Esophagus squamous epithelium (tissue), 4 donors: ENCODE results near the gene YAF2.

Experiments
- POLR2A ChIP-seq, 4 donors: fragments of 450-650 bp; IDR thresholded peaks; one replicate each; pipeline ENCODE4 v1.6.1; 2017; ENCODE audit warnings: antibody characterized with exemption in 4 of 4, mild to moderate bottlenecking in 4 of 4, moderate library complexity in 3 of 4
- TF ChIP-seq, protein P1 (sequence below), 6 experiments: fragments of 450-650 bp in 4 of 6; fragments of 200-600 bp in 2 of 6; sonication (generic) in 2 of 6; IDR thresholded peaks; one replicate each; pipeline ENCODE4 v1.5.1; 2016 to 2019; ENCODE audit warnings: antibody characterized with exemption in 6 of 6, mild to moderate bottlenecking in 4 of 6, moderate library complexity in 4 of 6

DNA sequence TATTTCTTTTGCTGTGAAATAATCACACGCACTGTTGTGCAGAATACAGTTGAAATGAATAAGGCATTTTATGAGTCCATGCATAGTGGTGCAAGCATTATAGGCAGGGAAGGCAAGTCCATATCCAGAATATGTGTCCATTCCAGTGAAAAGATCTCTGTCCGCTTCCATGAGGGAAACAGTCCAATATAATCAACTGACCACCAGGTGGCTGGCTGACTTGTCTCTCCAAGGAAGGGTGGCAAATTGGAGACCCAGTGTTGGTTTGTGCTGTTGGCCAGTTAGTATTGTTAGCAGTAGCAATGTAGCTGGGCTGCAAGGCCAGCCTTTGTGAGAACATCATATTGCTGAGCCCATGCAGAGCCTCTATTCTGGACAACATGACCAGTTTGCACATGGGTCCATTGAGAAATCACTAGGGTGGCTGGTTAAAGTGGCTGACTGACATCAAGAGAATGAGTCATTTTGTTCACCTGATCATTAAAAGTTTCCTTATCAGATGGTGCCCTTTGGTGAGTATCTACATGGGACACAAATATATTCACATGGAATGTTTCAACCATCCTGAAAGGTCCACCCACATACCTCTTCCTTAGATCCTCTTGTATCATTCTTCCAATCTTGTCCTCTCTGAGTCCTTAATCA lies 17.3 kb upstream of the YAF2 start:
- TF ChIP-seq, protein P1, sequence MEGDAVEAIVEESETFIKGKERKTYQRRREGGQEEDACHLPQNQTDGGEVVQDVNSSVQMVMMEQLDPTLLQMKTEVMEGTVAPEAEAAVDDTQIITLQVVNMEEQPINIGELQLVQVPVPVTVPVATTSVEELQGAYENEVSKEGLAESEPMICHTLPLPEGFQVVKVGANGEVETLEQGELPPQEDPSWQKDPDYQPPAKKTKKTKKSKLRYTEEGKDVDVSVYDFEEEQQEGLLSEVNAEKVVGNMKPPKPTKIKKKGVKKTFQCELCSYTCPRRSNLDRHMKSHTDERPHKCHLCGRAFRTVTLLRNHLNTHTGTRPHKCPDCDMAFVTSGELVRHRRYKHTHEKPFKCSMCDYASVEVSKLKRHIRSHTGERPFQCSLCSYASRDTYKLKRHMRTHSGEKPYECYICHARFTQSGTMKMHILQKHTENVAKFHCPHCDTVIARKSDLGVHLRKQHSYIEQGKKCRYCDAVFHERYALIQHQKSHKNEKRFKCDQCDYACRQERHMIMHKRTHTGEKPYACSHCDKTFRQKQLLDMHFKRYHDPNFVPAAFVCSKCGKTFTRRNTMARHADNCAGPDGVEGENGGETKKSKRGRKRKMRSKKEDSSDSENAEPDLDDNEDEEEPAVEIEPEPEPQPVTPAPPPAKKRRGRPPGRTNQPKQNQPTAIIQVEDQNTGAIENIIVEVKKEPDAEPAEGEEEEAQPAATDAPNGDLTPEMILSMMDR (IDR thresholded peaks at IDR 0.05), result no peak
- no peak for TF ChIP-seq POLR2A (IDR thresholded peaks at IDR 0.05)
